A673 (cell line): ENCODE data around the gene CASP8AP2.

ENCODE experiments used
- EZH2 ChIP-seq: fragments of 200-600 bp; sonication (generic); IDR thresholded peaks from 2 replicates; pipeline ENCODE4 v1.6.1; 2017; ENCODE audit warnings: borderline replicate concordance, low read depth, mild to moderate bottlenecking, mixed read lengths, antibody characterized with exemption, low read length; ENCODE audit not compliant: poor library complexity, severe bottlenecking
- TF ChIP-seq, protein P1 (sequence below): fragments of 300-800, 200-600 bp; sonication (generic); conservative IDR thresholded peaks from 2 replicates; pipeline ENCODE4 v1.5.1; 2017; ENCODE audit warnings: low read depth, mild to moderate bottlenecking, antibody characterized with exemption, low read length, moderate library complexity, mixed read lengths

DNA sequence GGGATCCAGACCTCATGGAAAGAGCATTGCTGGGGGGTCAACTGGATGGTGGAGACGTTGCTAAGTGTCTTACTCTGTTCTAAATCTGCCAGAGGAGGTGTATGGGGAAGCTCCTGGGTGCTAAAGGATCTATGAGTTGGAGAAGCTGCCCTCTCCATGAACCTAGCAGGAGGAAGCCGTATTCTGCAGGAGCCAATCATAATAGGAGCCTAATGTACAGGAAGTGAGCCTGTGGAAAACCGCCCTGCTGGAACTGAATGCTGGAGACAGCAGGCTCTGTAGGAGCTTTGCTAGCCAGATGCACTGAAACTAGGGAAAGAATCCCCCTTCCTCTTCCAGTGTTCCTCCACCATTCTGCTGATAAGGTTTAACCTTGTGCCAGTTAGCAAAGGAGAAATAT lies 10.9 kb downstream of the CASP8AP2 start:
- TF ChIP-seq, protein P1, sequence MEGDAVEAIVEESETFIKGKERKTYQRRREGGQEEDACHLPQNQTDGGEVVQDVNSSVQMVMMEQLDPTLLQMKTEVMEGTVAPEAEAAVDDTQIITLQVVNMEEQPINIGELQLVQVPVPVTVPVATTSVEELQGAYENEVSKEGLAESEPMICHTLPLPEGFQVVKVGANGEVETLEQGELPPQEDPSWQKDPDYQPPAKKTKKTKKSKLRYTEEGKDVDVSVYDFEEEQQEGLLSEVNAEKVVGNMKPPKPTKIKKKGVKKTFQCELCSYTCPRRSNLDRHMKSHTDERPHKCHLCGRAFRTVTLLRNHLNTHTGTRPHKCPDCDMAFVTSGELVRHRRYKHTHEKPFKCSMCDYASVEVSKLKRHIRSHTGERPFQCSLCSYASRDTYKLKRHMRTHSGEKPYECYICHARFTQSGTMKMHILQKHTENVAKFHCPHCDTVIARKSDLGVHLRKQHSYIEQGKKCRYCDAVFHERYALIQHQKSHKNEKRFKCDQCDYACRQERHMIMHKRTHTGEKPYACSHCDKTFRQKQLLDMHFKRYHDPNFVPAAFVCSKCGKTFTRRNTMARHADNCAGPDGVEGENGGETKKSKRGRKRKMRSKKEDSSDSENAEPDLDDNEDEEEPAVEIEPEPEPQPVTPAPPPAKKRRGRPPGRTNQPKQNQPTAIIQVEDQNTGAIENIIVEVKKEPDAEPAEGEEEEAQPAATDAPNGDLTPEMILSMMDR: no peak
- no peak for TF ChIP-seq EZH2
